ENCODE data around the gene UBE3B. TPM values are rescaled to one million over a fixed set of nuclear protein-coding genes. Genes with fewer than 3 reads are reported as not detected.

Gene UBE3B
- total RNA-seq, 2 experiments from 2014 or later, result 29.8 to 32.3 TPM

DNA sequence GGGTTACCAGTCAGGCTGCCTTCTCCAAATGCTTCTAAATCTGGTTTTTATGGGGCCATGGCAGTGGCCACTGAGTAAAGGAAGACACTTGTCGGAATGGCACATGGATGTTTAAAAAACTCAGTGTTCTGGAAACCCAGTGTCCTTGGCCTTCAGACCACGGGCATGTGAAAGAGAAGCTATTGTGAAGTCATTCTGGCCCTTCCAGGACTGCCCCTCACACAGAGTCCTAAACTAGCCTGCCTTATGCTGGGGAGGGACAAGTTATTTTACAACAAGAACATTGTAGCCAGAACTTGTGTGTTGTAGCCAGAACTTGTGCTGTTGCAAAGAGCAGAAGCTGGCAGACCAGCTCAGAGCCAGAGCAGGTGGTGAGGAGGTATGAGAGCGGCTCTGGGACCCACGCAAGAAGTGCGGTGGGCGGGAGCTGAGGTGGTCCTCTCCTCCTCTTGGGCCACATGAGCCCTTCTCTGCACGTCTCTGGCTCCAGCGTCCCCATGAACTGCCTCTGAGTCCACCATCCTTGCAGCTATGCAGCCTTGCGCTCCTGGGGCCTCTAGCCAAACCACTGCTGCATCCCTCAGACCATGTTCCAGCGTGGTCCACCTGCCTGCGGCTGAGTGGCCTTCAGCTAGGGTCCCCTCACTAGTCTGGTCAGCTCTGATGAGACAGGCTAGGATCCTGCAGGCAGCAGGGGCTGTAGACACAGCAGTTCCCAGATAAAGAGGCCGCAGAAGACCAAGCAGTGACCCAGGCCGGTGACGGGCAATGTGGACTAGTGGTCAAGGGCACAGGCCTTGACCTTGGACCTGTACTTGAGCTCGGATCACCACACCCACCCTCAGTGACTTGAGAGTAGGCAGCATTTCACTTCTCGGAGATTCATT, 63.3 kb downstream of the UBE3B start:
- Mint-ChIP-seq H3K4me3 (no peak overlapping the region), H3K27me3 (no peaks in the 10 kb centered on the region), H3K9me3 (no peaks in the 10 kb centered on the region), H3K4me1 (ENCODE audit: low read depth) (peaks cover 5% of the 10 kb centered on the region), H3K27ac (no peak overlapping the region), H3K36me3 (peaks cover 5% of the 10 kb centered on the region)
- DNase-seq, result no peak
- intact Hi-C loops (cut with micrococcal nuclease), result no loop called here
- ChIA-PET POLR2A (no interaction called here), CTCF (interaction anchor here (0.6 kb wide), 1 partner anchor 108 kb away, joined by 4 read pairs; no protein-coding TSS in a partner anchor)

- Mint-ChIP-seq H3K9me3 (no peaks in the 10 kb centered on the region), H3K27me3 (no peaks in the 10 kb centered on the region), H3K27ac (no peak overlapping the region), H3K4me1 (ENCODE audit: low read depth) (peaks cover 5% of the 10 kb centered on the region), H3K36me3 (peaks cover 5% of the 10 kb centered on the region), H3K4me3 (no peak overlapping the region)
- intact Hi-C loops (cut with micrococcal nuclease), result no loop called here
- ChIA-PET POLR2A (no interaction called here), CTCF (no interaction called here)
- DNase-seq, result no peak
Measured at GRCh38 chr12:109541413-109541726, 63.9 kb downstream of the UBE3B start.

DNA sequence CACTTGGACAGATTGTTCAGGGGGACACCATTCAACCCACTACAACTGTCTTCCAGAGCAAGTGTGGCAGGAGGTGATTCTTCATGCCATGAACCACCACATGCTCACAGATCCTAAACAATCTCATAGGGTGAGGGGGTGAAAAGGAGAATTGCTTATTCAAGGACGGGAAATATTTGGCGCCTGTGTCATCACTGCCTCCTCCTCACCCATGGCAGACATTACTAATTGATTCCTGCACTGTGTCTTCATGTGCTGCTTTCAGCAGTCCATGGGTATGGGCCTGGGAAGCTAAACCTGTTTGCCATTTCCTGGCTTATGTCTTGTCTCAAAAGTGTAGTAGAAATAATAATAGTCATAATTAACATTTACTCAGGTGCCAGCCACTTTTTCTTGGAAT, 64.6 kb downstream of the UBE3B start:
- DNase-seq, result no peak
- Mint-ChIP-seq H3K4me1 (ENCODE audit: low read depth) (peaks cover 5% of the 10 kb centered on the region), H3K4me3 (no peak overlapping the region), H3K9me3 (no peaks in the 10 kb centered on the region), H3K27me3 (no peaks in the 10 kb centered on the region), H3K36me3 (no peaks in the 10 kb centered on the region), H3K27ac (no peak overlapping the region)
- intact Hi-C loops (cut with micrococcal nuclease), result no loop called here
- ChIA-PET POLR2A (no interaction called here), CTCF (no interaction called here)

DNA sequence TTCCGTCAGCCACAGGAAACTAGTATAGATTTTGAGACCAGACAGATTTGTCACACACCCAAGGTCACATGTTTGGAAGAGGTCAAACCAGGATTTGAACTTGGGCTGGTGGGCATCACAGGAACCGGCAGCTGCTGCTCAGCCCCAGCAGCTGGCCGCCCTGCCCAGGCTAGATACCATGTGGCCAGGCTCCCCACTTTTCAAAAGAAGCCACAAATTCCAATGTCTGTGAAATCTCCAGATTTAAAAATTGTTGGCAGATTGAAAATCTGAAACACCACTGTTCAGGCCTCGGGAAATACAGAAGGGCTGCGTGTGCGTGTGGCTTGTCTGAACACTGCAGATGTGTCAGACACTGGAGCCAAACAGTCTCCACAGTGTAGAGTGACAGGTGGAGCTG, 65.4 kb downstream of the UBE3B start:
- no peaks in the 10 kb centered on the region for H3K9me3 Mint-ChIP-seq
- no peak overlapping the region for H3K4me3 Mint-ChIP-seq
- intact Hi-C loops (cut with micrococcal nuclease), result no loop called here
- peaks cover 5% of the 10 kb centered on the region for H3K4me1 Mint-ChIP-seq (ENCODE audit: low read depth)
- no peak for DNase-seq
- H3K36me3 Mint-ChIP-seq, result no peaks in the 10 kb centered on the region
- POLR2A ChIA-PET, result no interaction called here
- no peak overlapping the region for H3K27ac Mint-ChIP-seq
- CTCF ChIA-PET, result no interaction called here
- H3K27me3 Mint-ChIP-seq, result peaks cover 8% of the 10 kb centered on the region

GRCh38 chr12:109544955-109545531, 67.6 kb downstream of the UBE3B start:
- Mint-ChIP-seq H3K9me3 (no peaks in the 10 kb centered on the region), H3K4me3 (no peak overlapping the region), H3K4me1 (ENCODE audit: low read depth) (peaks cover 5% of the 10 kb centered on the region), H3K36me3 (no peaks in the 10 kb centered on the region), H3K27ac (no peak overlapping the region), H3K27me3 (peaks cover 20% of the 10 kb centered on the region)
- POLR2A ChIA-PET, result no interaction called here
- CTCF ChIA-PET, result interaction anchor here (0.9 kb wide), 1 partner anchor 233 kb away, joined by 3 read pairs; no protein-coding TSS in a partner anchor
- intact Hi-C loops (cut with micrococcal nuclease), result no loop called here
- no peak for DNase-seq

DNA sequence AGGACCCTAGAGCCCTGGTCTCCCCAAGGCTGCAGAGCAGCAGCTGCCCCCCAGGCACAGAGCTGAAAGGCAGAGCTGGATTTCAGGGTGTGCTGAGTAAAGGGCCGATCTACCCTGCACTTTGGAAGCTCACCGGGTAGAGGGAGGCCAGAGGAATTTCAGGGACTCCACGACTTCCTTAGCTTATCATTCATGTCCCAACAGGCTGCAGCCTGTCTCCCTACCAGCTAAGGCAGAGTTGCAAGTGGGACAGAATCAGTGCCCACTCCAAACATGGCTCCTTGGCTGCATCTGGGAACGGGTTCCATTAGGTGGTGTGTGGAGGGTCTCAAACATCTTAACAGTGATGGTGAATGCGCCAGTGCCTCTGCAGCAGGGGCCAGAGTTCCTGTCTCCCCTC, 68.4 kb downstream of the UBE3B start:
- intact Hi-C loops (cut with micrococcal nuclease), result no loop called here
- ChIA-PET CTCF (interaction anchor here (0.5 to 0.9 kb wide), 3 partner anchors 47 to 232 kb away, joined by 3 to 4 read pairs (median 3); no protein-coding TSS in a partner anchor), POLR2A (no interaction called here)
- no peak overlapping the region for H3K4me3 Mint-ChIP-seq
- H3K4me1 Mint-ChIP-seq (ENCODE audit: low read depth), result peaks cover 5% of the 10 kb centered on the region
- no peaks in the 10 kb centered on the region for H3K9me3 Mint-ChIP-seq
- H3K36me3 Mint-ChIP-seq, result no peaks in the 10 kb centered on the region
- peaks cover 20% of the 10 kb centered on the region for H3K27me3 Mint-ChIP-seq
- H3K27ac Mint-ChIP-seq, result no peak overlapping the region
- no peak for DNase-seq

- Mint-ChIP-seq H3K36me3 (no peaks in the 10 kb centered on the region), H3K4me1 (ENCODE audit: low read depth) (peaks cover 5% of the 10 kb centered on the region), H3K4me3 (no peak overlapping the region), H3K27ac (no peak overlapping the region), H3K9me3 (no peaks in the 10 kb centered on the region), H3K27me3 (peaks cover 20% of the 10 kb centered on the region)
- intact Hi-C loops (cut with micrococcal nuclease), result no loop called here
- no peak for DNase-seq
- CTCF ChIA-PET, result no interaction called here
- POLR2A ChIA-PET, result no interaction called here
Measured at GRCh38 chr12:109547286-109547685, 69.9 kb downstream of the UBE3B start.

DNA sequence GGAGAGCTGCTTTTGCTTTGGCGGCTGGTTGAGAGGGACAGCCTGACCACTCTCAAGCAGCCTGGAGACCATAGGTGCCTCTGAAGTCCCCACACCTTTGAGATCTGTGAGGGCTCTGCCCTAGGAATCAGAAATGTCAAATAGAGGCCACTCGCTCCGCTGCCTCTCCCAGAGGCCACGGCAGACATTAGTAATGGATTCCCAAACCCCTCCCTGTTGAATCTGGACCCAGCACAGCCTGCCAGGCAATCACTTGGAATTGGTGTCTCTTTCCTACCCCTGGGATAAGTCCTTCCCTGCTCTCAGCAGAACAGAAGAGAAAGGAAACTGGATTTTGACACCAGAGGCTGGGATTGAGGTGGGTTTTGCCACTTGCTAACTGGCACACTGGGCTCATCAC, 70.8 kb downstream of the UBE3B start:
- intact Hi-C loops (cut with micrococcal nuclease), result no loop called here
- H3K4me1 Mint-ChIP-seq (ENCODE audit: low read depth), result peaks cover 5% of the 10 kb centered on the region
- H3K27ac Mint-ChIP-seq, result no peak overlapping the region
- ChIA-PET CTCF (no interaction called here), POLR2A (no interaction called here)
- no peaks in the 10 kb centered on the region for H3K36me3 Mint-ChIP-seq
- H3K27me3 Mint-ChIP-seq, result peaks cover 20% of the 10 kb centered on the region
- DNase-seq, result no peak
- H3K9me3 Mint-ChIP-seq, result no peaks in the 10 kb centered on the region
- no peak overlapping the region for H3K4me3 Mint-ChIP-seq

- no peaks in the 10 kb centered on the region for H3K36me3 Mint-ChIP-seq
- no peaks in the 10 kb centered on the region for H3K9me3 Mint-ChIP-seq
- ChIA-PET CTCF (no interaction called here), POLR2A (no interaction called here)
- H3K4me3 Mint-ChIP-seq, result no peak overlapping the region
- intact Hi-C loops (cut with micrococcal nuclease), result no loop called here
- no peak overlapping the region for H3K27ac Mint-ChIP-seq
- H3K4me1 Mint-ChIP-seq (ENCODE audit: low read depth), result peaks cover 5% of the 10 kb centered on the region
- H3K27me3 Mint-ChIP-seq, result peaks cover 20% of the 10 kb centered on the region
- DNase-seq, result no peak
Measured at GRCh38 chr12:109549613-109550270, 72.3 kb downstream of the UBE3B start.

GRCh38 chr12:109550281-109550680, 72.8 kb downstream of the UBE3B start:
- Mint-ChIP-seq H3K9me3 (no peaks in the 10 kb centered on the region), H3K27ac (no peak overlapping the region), H3K36me3 (no peaks in the 10 kb centered on the region), H3K27me3 (peaks cover 20% of the 10 kb centered on the region), H3K4me3 (no peak overlapping the region), H3K4me1 (ENCODE audit: low read depth) (peaks cover 1% of the 10 kb centered on the region)
- CTCF ChIA-PET, result interaction anchor here (0.7 kb wide), 1 partner anchor 47 kb away, joined by 3 read pairs; no protein-coding TSS in a partner anchor
- POLR2A ChIA-PET, result no interaction called here
- no peak for DNase-seq
- intact Hi-C loops (cut with micrococcal nuclease), result no loop called here

- intact Hi-C loops (cut with micrococcal nuclease), result no loop called here
- H3K4me3 Mint-ChIP-seq, result no peak overlapping the region
- H3K36me3 Mint-ChIP-seq, result no peaks in the 10 kb centered on the region
- DNase-seq, result no peak
- CTCF ChIA-PET, result no interaction called here
- no peaks in the 10 kb centered on the region for H3K4me1 Mint-ChIP-seq (ENCODE audit: low read depth)
- no peaks in the 10 kb centered on the region for H3K9me3 Mint-ChIP-seq
- H3K27me3 Mint-ChIP-seq, result peaks cover 20% of the 10 kb centered on the region
- POLR2A ChIA-PET, result no interaction called here
- H3K27ac Mint-ChIP-seq, result no peak overlapping the region
Measured at GRCh38 chr12:109551108-109551507, 73.7 kb downstream of the UBE3B start.

- intact Hi-C loops (cut with micrococcal nuclease), result no loop called here
- no peak for DNase-seq
- no peaks in the 10 kb centered on the region for H3K9me3 Mint-ChIP-seq
- H3K27me3 Mint-ChIP-seq, result peaks cover 12% of the 10 kb centered on the region
- POLR2A ChIA-PET, result interaction anchor here (1.7 kb wide), 1 partner anchor 21 kb away, joined by 5 read pairs; the partner anchor contains the start of genes MMAB and MVK
- no peak overlapping the region for H3K4me3 Mint-ChIP-seq
- no peak overlapping the region for H3K27ac Mint-ChIP-seq
- H3K36me3 Mint-ChIP-seq, result no peaks in the 10 kb centered on the region
- CTCF ChIA-PET, result interaction anchor here (0.9 kb wide), 1 partner anchor 161 kb away, joined by 3 read pairs; no protein-coding TSS in a partner anchor
- H3K4me1 Mint-ChIP-seq (ENCODE audit: low read depth), result no peaks in the 10 kb centered on the region
Measured at GRCh38 chr12:109552971-109553370, 75.5 kb downstream of the UBE3B start.
